OCI-LY7 (cell line): Measurements from ENCODE around the gene CDK5. TPM values are rescaled to one million over a fixed set of nuclear protein-coding genes. Genes with fewer than 3 reads are reported as not detected.

ENCODE experiments used
- BruUV-seq: library from RNA; stranded (reverse); fragments of 400-500 nt; replicated peaks from 2 replicates; lab custom pipeline; 2021; lab: Mats Ljungman, UMichigan
- CTCF ChIA-PET: fragments of 300-600 bp; sonication (Branson Sonifier 250); formaldehyde crosslinking; loops from one replicate; lab custom pipeline; 2022; ENCODE audit warnings: antibody characterized with exemption; ENCODE audit not compliant: unreplicated experiment; lab: Charles Lee
- POLR2A ChIA-PET: fragments of 300-600 bp; sonication (Branson Sonifier 250); formaldehyde crosslinking; loops from one replicate; lab custom pipeline; 2022; ENCODE audit warnings: antibody characterized with exemption; lab: Charles Lee
- DNase-seq: peaks from one replicate; pipeline ENCODE4 v3.0.0-alpha.2; 2015; ENCODE audit warnings: low spot score
- H2AFZ ChIP-seq: fragments of 200-600 bp; sonication (generic), shearing (Covaris generic); 2 replicates; pipeline ENCODE4 v1.6.1; 2014; ENCODE audit warnings: mild to moderate bottlenecking, antibody characterized with exemption, low read length, moderate library complexity
- H3K27ac ChIP-seq: fragments of 200-600 bp; sonication (generic); 2 replicates; pipeline ENCODE4 v1.5.1; 2014; ENCODE audit warnings: mixed run types, low read depth, mild to moderate bottlenecking, moderate library complexity, low read length, inconsistent platforms; ENCODE audit not compliant: poor library complexity, severe bottlenecking
- H3K36me3 ChIP-seq: fragments of 200-600 bp; sonication (generic); 2 replicates; pipeline ENCODE4 v1.6.1; 2014; ENCODE audit warnings: mild to moderate bottlenecking, antibody characterized with exemption, low read length, moderate library complexity, mixed read lengths; ENCODE audit not compliant: insufficient read depth
- H3K4me1 ChIP-seq: fragments of 200-600 bp; sonication (generic); 2 replicates; pipeline ENCODE4 v1.5.1; 2014; ENCODE audit warnings: mild to moderate bottlenecking, low read length; ENCODE audit not compliant: insufficient read depth, poor library complexity, severe bottlenecking
- H3K4me2 ChIP-seq: fragments of 200-600 bp; sonication (generic); 2 replicates; pipeline ENCODE4 v1.6.1; 2014; ENCODE audit warnings: mild to moderate bottlenecking, low read length
- H3K4me3 ChIP-seq: fragments of 200-600 bp; sonication (generic); 2 replicates; pipeline ENCODE4 v1.5.1; 2014; ENCODE audit warnings: mild to moderate bottlenecking, low read depth, low read length; ENCODE audit not compliant: poor library complexity, severe bottlenecking
- H3K79me2 ChIP-seq: fragments of 200-600 bp; sonication (generic); 2 replicates; pipeline ENCODE4 v1.6.1; 2016; ENCODE audit warnings: low read depth, mild to moderate bottlenecking, low read length, moderate library complexity, mixed read lengths; ENCODE audit not compliant: insufficient read depth
- H3K9me2 ChIP-seq: fragments of 200-600 bp; sonication (generic); 2 replicates; pipeline ENCODE4 v1.6.1; 2016; ENCODE audit warnings: mild to moderate bottlenecking, low read length, mixed read lengths; ENCODE audit not compliant: insufficient read depth
- H3K9me3 ChIP-seq: fragments of 200-600 bp; sonication (generic); 2 replicates; pipeline ENCODE4 v1.6.1; 2014; ENCODE audit warnings: mild to moderate bottlenecking, mixed run types, low read length, mixed read lengths
- H4K20me1 ChIP-seq: fragments of 200-600 bp; sonication (generic); 2 replicates; pipeline ENCODE4 v1.6.1; 2014; ENCODE audit warnings: mild to moderate bottlenecking, antibody characterized with exemption, low read length, moderate library complexity, mixed read lengths; ENCODE audit not compliant: insufficient read depth
- EZH2phosphoT487 ChIP-seq: fragments of 200-600 bp; sonication (generic); IDR thresholded peaks from 2 replicates; pipeline ENCODE4 v1.6.1; 2018; ENCODE audit warnings: low read depth, borderline replicate concordance, mild to moderate bottlenecking, mixed run types, antibody characterized with exemption, low read length, moderate library complexity, mixed read lengths
- intact Hi-C: fragments of 100-400 bp; cut with micrococcal nuclease; formaldehyde crosslinking; loops from one replicate; pipeline ENCODE4 v1.10.0; 2022; ENCODE audit not compliant: unreplicated experiment
- total RNA-seq, 2 experiments: library from RNA; depleted of rRNA in 1 of 2; stranded (reverse); fragments of >200 nt in 1 of 2; shearing (Covaris generic) in 1 of 2; gene quantifications; 2 replicates each; pipeline ENCODE4 v1.2.3, GENCODE V29; 2014 to 2022
- TF ChIP-seq, protein P1 (sequence below): fragments of 200-600 bp; sonication (generic); conservative IDR thresholded peaks from 2 replicates; pipeline ENCODE4 v1.5.1; 2014; ENCODE audit warnings: mild to moderate bottlenecking, antibody characterized with exemption, low read length, moderate library complexity, mixed read lengths

Gene CDK5
- total RNA-seq, 2 experiments from 2014 or later = 23.7 to 30.9 TPM

GRCh38 chr7:151066273-151066974, 8.7 kb upstream of the CDK5 start:
- Histone ChIP-seq H3K27ac (no peak overlapping the region), H3K79me2 (no peaks in the 10 kb centered on the region), H3K36me3 (peaks cover 65% of the 10 kb centered on the region), H2AFZ (no peak overlapping the region), H3K4me1 (peaks cover 4% of the 10 kb centered on the region), H3K4me2 (no peak overlapping the region), H3K4me3 (no peak overlapping the region), H3K9me2 (no peaks in the 10 kb centered on the region), H4K20me1 (no peaks in the 10 kb centered on the region), H3K9me3 (no peaks in the 10 kb centered on the region)
- TF ChIP-seq EZH2phosphoT487 = no peak
- TF ChIP-seq, protein P1, sequence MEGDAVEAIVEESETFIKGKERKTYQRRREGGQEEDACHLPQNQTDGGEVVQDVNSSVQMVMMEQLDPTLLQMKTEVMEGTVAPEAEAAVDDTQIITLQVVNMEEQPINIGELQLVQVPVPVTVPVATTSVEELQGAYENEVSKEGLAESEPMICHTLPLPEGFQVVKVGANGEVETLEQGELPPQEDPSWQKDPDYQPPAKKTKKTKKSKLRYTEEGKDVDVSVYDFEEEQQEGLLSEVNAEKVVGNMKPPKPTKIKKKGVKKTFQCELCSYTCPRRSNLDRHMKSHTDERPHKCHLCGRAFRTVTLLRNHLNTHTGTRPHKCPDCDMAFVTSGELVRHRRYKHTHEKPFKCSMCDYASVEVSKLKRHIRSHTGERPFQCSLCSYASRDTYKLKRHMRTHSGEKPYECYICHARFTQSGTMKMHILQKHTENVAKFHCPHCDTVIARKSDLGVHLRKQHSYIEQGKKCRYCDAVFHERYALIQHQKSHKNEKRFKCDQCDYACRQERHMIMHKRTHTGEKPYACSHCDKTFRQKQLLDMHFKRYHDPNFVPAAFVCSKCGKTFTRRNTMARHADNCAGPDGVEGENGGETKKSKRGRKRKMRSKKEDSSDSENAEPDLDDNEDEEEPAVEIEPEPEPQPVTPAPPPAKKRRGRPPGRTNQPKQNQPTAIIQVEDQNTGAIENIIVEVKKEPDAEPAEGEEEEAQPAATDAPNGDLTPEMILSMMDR = no peak
- intact Hi-C loops = no loop called here
- no peak for DNase-seq
- no TSS peak for BruUV-seq
- ChIA-PET POLR2A (no interaction called here), CTCF (no interaction called here)

- CTCF ChIA-PET = no interaction called here
Observed at GRCh38 chr7:151065516-151065915, 7.8 kb upstream of the CDK5 start.

DNA sequence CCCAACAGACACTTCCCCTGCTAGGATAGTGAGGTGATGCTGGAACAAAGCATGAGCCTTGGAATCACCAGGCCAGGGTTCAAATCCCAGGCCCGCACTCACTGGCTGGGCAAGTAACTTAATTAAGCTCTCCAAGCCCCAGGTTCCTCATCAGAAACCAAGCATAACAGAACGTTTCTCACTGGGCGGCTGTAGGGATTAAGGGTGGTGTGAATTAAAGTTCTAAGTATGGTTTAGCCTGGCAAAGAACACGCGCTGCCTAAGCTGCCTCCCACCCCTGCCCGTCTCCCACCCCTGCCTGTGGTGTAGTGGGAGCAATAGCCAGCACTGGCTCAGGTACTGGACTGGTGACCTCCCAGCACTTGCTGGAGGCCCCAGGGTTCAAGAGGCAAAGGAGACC, 7.3 kb upstream of the CDK5 start:
- CTCF ChIA-PET = no interaction called here
- intact Hi-C loops = no loop called here

More at GRCh38 chr7:151065516-151065915, 7.8 kb upstream of the CDK5 start:
- no peak overlapping the region for H3K4me2 ChIP-seq
- H3K4me1 ChIP-seq = peaks cover 13% of the 10 kb centered on the region
- no peak for DNase-seq
- H2AFZ ChIP-seq = no peak overlapping the region
- TF ChIP-seq, protein P1 = no peak
- no peaks in the 10 kb centered on the region for H3K9me3 ChIP-seq
- POLR2A ChIA-PET = no interaction called here
- intact Hi-C loops = no loop called here
- H4K20me1 ChIP-seq = no peaks in the 10 kb centered on the region
- no TSS peak for BruUV-seq
- no peak overlapping the region for H3K4me3 ChIP-seq
- H3K9me2 ChIP-seq = no peaks in the 10 kb centered on the region
- peaks cover 7% of the 10 kb centered on the region; the same call in 1 of the 2 replicates for H3K79me2 ChIP-seq
- H3K36me3 ChIP-seq = peaks cover 56% of the 10 kb centered on the region
- no peak overlapping the region for H3K27ac ChIP-seq

More for the DNA sequence above, 7.3 kb upstream of the CDK5 start:
- no peak overlapping the region for H3K27ac ChIP-seq
- no peaks in the 10 kb centered on the region for H3K9me3 ChIP-seq
- no peak for TF ChIP-seq EZH2phosphoT487
- TF ChIP-seq, protein P1 = no peak
- no peak overlapping the region for H2AFZ ChIP-seq
- no peaks in the 10 kb centered on the region for H3K9me2 ChIP-seq
- H3K4me1 ChIP-seq = peaks cover 16% of the 10 kb centered on the region
- no peak overlapping the region for H3K4me2 ChIP-seq
- no peak overlapping the region for H3K4me3 ChIP-seq
- no peaks in the 10 kb centered on the region for H4K20me1 ChIP-seq
- BruUV-seq = no TSS peak
- POLR2A ChIA-PET = no interaction called here
- peaks cover 51% of the 10 kb centered on the region for H3K36me3 ChIP-seq
- DNase-seq = no peak
- H3K79me2 ChIP-seq = peaks cover 12% of the 10 kb centered on the region; the same call in 1 of the 2 replicates
